H7 (cell line): ENCODE data around the gene ERGIC1. TPM values are rescaled to one million over a fixed set of nuclear protein-coding genes. Genes with fewer than 3 reads are reported as not detected.

Source experiments
- DNase-seq: peaks from one replicate; pipeline ENCODE4 v3.0.0; 2012
- H3K27me3 ChIP-seq: 2 replicates; pipeline ENCODE4 v1.6.0; 2011; ENCODE audit warnings: mild to moderate bottlenecking, low read length; ENCODE audit not compliant: control insufficient read depth, insufficient read depth
- H3K36me3 ChIP-seq: replicated peaks from 2 replicates; pipeline ENCODE4 v1.5.1; 2011; ENCODE audit warnings: low read length; ENCODE audit not compliant: control insufficient read depth, insufficient read depth
- H3K4me3 ChIP-seq: 2 replicates; pipeline ENCODE4 v1.5.1; 2011; ENCODE audit warnings: low read depth, mild to moderate bottlenecking, control low read depth, low read length, moderate library complexity; ENCODE audit not compliant: insufficient read depth
- total RNA-seq: library from RNA; depleted of rRNA; stranded (reverse); fragments of >200 nt; shearing (Covaris generic); gene quantifications from 2 replicates; pipeline ENCODE4 v1.2.3, GENCODE V29; 2014

The ERGIC1 gene
- total RNA-seq, 1 experiment from 2014 or later = 102 TPM

- Histone ChIP-seq H3K36me3 (peaks cover 18% of the 10 kb centered on the region), H3K27me3 (no peaks in the 10 kb centered on the region), H3K4me3 (no peak overlapping the region)
- no peak for DNase-seq
Observed at GRCh38 chr5:172918421-172919371, 84.6 kb downstream of the ERGIC1 start.

GRCh38 chr5:172919525-172920446 lies 85.7 kb downstream of the ERGIC1 start:
- no peak for DNase-seq

GRCh38 chr5:172920447-172920849 lies 86.4 kb downstream of the ERGIC1 start:
- H3K4me3 ChIP-seq = no peak overlapping the region
- DNase-seq = no peak
- no peaks in the 10 kb centered on the region for H3K27me3 ChIP-seq
- H3K36me3 ChIP-seq = peaks cover 15% of the 10 kb centered on the region

More at GRCh38 chr5:172919525-172920446, 85.7 kb downstream of the ERGIC1 start:
- no peak overlapping the region for H3K4me3 ChIP-seq
- H3K36me3 ChIP-seq = peaks cover 17% of the 10 kb centered on the region
- H3K27me3 ChIP-seq = no peaks in the 10 kb centered on the region

- Histone ChIP-seq H3K36me3 (peaks cover 11% of the 10 kb centered on the region), H3K4me3 (no peak overlapping the region), H3K27me3 (no peaks in the 10 kb centered on the region)
- DNase-seq = no peak
Observed at GRCh38 chr5:172920995-172921394, 86.9 kb downstream of the ERGIC1 start.

- Histone ChIP-seq H3K27me3 (no peaks in the 10 kb centered on the region), H3K36me3 (peaks cover 10% of the 10 kb centered on the region), H3K4me3 (no peak overlapping the region)
- no peak for DNase-seq
Observed at GRCh38 chr5:172921906-172922305, 87.9 kb downstream of the ERGIC1 start.

- peaks cover 7% of the 10 kb centered on the region for H3K36me3 ChIP-seq
- DNase-seq = no peak
- no peaks in the 10 kb centered on the region for H3K27me3 ChIP-seq
- no peak overlapping the region for H3K4me3 ChIP-seq
Observed at GRCh38 chr5:172923539-172923938, 89.5 kb downstream of the ERGIC1 start.

GRCh38 chr5:172925336-172925948 lies 91.4 kb downstream of the ERGIC1 start:
- no peaks in the 10 kb centered on the region for H3K27me3 ChIP-seq
- no peak overlapping the region for H3K4me3 ChIP-seq
- DNase-seq = no peak
- H3K36me3 ChIP-seq = peaks cover 6% of the 10 kb centered on the region

- no peak for DNase-seq
- Histone ChIP-seq H3K4me3 (no peak overlapping the region), H3K36me3 (peaks cover 6% of the 10 kb centered on the region), H3K27me3 (no peaks in the 10 kb centered on the region)
Observed at GRCh38 chr5:172926008-172926523, 92.0 kb downstream of the ERGIC1 start.

- DNase-seq = no peak
- H3K4me3 ChIP-seq = no peak overlapping the region
- peaks cover 6% of the 10 kb centered on the region for H3K36me3 ChIP-seq
- H3K27me3 ChIP-seq = no peaks in the 10 kb centered on the region
Observed at GRCh38 chr5:172926796-172927195, 92.7 kb downstream of the ERGIC1 start.

GRCh38 chr5:172929371-172929838 lies 95.4 kb downstream of the ERGIC1 start:
- Histone ChIP-seq H3K36me3 (peaks cover 11% of the 10 kb centered on the region), H3K4me3 (no peak overlapping the region), H3K27me3 (no peaks in the 10 kb centered on the region)
- DNase-seq = no peak

- Histone ChIP-seq H3K36me3 (peaks cover 11% of the 10 kb centered on the region), H3K27me3 (no peaks in the 10 kb centered on the region), H3K4me3 (no peak overlapping the region)
- no peak for DNase-seq
Observed at GRCh38 chr5:172931001-172931536, 97.0 kb downstream of the ERGIC1 start.

- no peak overlapping the region for H3K4me3 ChIP-seq
- no peaks in the 10 kb centered on the region for H3K27me3 ChIP-seq
- peaks cover 18% of the 10 kb centered on the region for H3K36me3 ChIP-seq
- peak; percentile 92 for DNase-seq
Observed at GRCh38 chr5:172932313-172933017, 98.4 kb downstream of the ERGIC1 start.

GRCh38 chr5:172933238-172933637 lies 99.2 kb downstream of the ERGIC1 start:
- H3K27me3 ChIP-seq = no peaks in the 10 kb centered on the region
- peaks cover 21% of the 10 kb centered on the region for H3K36me3 ChIP-seq
- no peak overlapping the region for H3K4me3 ChIP-seq
- DNase-seq = no peak
